ENCODE results near the gene ARL8A. TPM values are rescaled to one million over a fixed set of nuclear protein-coding genes. Genes with fewer than 3 reads are reported as not detected.

The ARL8A gene
- total RNA-seq, 1 donor from 2014 or later, result 95.1 TPM

- Mint-ChIP-seq H3K36me3 (ENCODE audit: low read depth) (peaks cover 1% of the 10 kb centered on the region), H3K9me3 (ENCODE audit: low read depth) (no peaks in the 10 kb centered on the region), H3K27me3 (ENCODE audit: low read depth) (no peaks in the 10 kb centered on the region), H3K4me1 (ENCODE audit: low read depth) (peaks cover 34% of the 10 kb centered on the region), H3K4me3 (ENCODE audit: unreplicated experiment) (no peak overlapping the region), H3K27ac (ENCODE audit: unreplicated experiment) (no peak overlapping the region)
- TF ChIP-seq CTCF (IDR thresholded peaks at IDR 0.05), result no peak
- DNase-seq (ENCODE audit: low spot score), result no peak
Observed at GRCh38 chr1:202140833-202141232, 3.7 kb downstream of the ARL8A start.

GRCh38 chr1:202135221-202135721 is 9.3 kb downstream of the ARL8A start:
- peak; percentile 90 for TF ChIP-seq CTCF (IDR thresholded peaks at IDR 0.05)
- Mint-ChIP-seq H3K9me3 (ENCODE audit: low read depth) (no peaks in the 10 kb centered on the region), H3K4me3 (ENCODE audit: unreplicated experiment) (no peak overlapping the region), H3K27ac (ENCODE audit: unreplicated experiment) (no peak overlapping the region), H3K4me1 (ENCODE audit: low read depth) (peaks cover 3% of the 10 kb centered on the region), H3K27me3 (ENCODE audit: low read depth) (no peaks in the 10 kb centered on the region), H3K36me3 (ENCODE audit: low read depth) (peaks cover 12% of the 10 kb centered on the region)
- no peak for DNase-seq (ENCODE audit: low spot score)

- Mint-ChIP-seq H3K36me3 (ENCODE audit: low read depth) (peaks cover 12% of the 10 kb centered on the region), H3K4me3 (ENCODE audit: unreplicated experiment) (no peak overlapping the region), H3K27me3 (ENCODE audit: low read depth) (no peaks in the 10 kb centered on the region), H3K27ac (ENCODE audit: unreplicated experiment) (no peak overlapping the region), H3K9me3 (ENCODE audit: low read depth) (no peaks in the 10 kb centered on the region), H3K4me1 (ENCODE audit: low read depth) (peaks cover 3% of the 10 kb centered on the region)
- no peak for TF ChIP-seq CTCF (IDR thresholded peaks at IDR 0.05)
- no peak for DNase-seq (ENCODE audit: low spot score)
Observed at GRCh38 chr1:202134645-202135172, 9.8 kb downstream of the ARL8A start.

GRCh38 chr1:202133989-202134388 is 10.5 kb downstream of the ARL8A start:
- no peak for DNase-seq (ENCODE audit: low spot score)
- TF ChIP-seq CTCF (IDR thresholded peaks at IDR 0.05), result no peak

GRCh38 chr1:202133496-202133895 is 11.0 kb downstream of the ARL8A start:
- Mint-ChIP-seq H3K4me3 (ENCODE audit: unreplicated experiment) (no peak overlapping the region), H3K4me1 (ENCODE audit: low read depth) (peaks cover under 1% of the 10 kb centered on the region), H3K27ac (ENCODE audit: unreplicated experiment) (no peak overlapping the region), H3K27me3 (ENCODE audit: low read depth) (no peaks in the 10 kb centered on the region), H3K36me3 (ENCODE audit: low read depth) (peaks cover 12% of the 10 kb centered on the region), H3K9me3 (ENCODE audit: low read depth) (no peaks in the 10 kb centered on the region)
- TF ChIP-seq CTCF (IDR thresholded peaks at IDR 0.05), result no peak
- no peak for DNase-seq (ENCODE audit: low spot score)

More at GRCh38 chr1:202133989-202134388, 10.5 kb downstream of the ARL8A start:
- no peaks in the 10 kb centered on the region for H3K9me3 Mint-ChIP-seq (ENCODE audit: low read depth)
- no peak overlapping the region for H3K27ac Mint-ChIP-seq (ENCODE audit: unreplicated experiment)
- no peak overlapping the region for H3K4me3 Mint-ChIP-seq (ENCODE audit: unreplicated experiment)
- H3K4me1 Mint-ChIP-seq (ENCODE audit: low read depth), result peaks cover 3% of the 10 kb centered on the region
- H3K27me3 Mint-ChIP-seq (ENCODE audit: low read depth), result no peaks in the 10 kb centered on the region
- H3K36me3 Mint-ChIP-seq (ENCODE audit: low read depth), result peaks cover 12% of the 10 kb centered on the region
